ENCODE data around the gene IFITM2.
"Not testable (repeated sequence)": the region's sequence is repeated elsewhere in the genome, so short reads cannot be mapped to it uniquely, and the experiment has no call there.

Gene IFITM2

GRCh38 chr11:307766-308708, at the start of gene IFITM2:
Gene IFITM2 (plus strand): TSS chr11:307816. CDS start chr11:308193, 377 bp downstream.
- DNase-seq = peak; percentile 4

- no peak for DNase-seq
These were observed 48.2 kb upstream of the IFITM2 start for GRCh38 chr11:259413-259812.

GRCh38 chr11:261624-262023, 46.0 kb upstream of the IFITM2 start:
- DNase-seq = no peak

GRCh38 chr11:266676-267439, 40.8 kb upstream of the IFITM2 start:
- DNase-seq = no peak

- no peak for DNase-seq
These were observed 40.1 kb upstream of the IFITM2 start for GRCh38 chr11:267491-267994.

GRCh38 chr11:268716-269145, 38.9 kb upstream of the IFITM2 start:
- DNase-seq = not testable (repeated sequence)

GRCh38 chr11:269146-269890, 38.3 kb upstream of the IFITM2 start:
- no peak for DNase-seq

GRCh38 chr11:270451-271318, 36.9 kb upstream of the IFITM2 start:
- DNase-seq = no peak

GRCh38 chr11:271319-271715, 36.3 kb upstream of the IFITM2 start:
- no peak for DNase-seq

GRCh38 chr11:272195-272930, 35.3 kb upstream of the IFITM2 start:
- DNase-seq = no peak

- no peak for DNase-seq
These were observed 34.8 kb upstream of the IFITM2 start for GRCh38 chr11:272931-273198.

- no peak for DNase-seq
These were observed 31.4 kb upstream of the IFITM2 start for GRCh38 chr11:276219-276618.

- DNase-seq = no peak
These were observed 29.3 kb upstream of the IFITM2 start, which contains the start of gene NLRP6 for GRCh38 chr11:278001-278951. Gene NLRP6 (plus strand): TSS chr11:278407. CDS start chr11:278570, 163 bp downstream.

- no peak for DNase-seq
These were observed 28.3 kb upstream of the IFITM2 start for GRCh38 chr11:279040-279965.

GRCh38 chr11:279966-280705, 27.5 kb upstream of the IFITM2 start:
- DNase-seq = no peak

- DNase-seq = no peak
These were observed 26.7 kb upstream of the IFITM2 start for GRCh38 chr11:280706-281485.

GRCh38 chr11:281486-282161, 26.0 kb upstream of the IFITM2 start:
- DNase-seq = no peak
